Colonic mucosa (tissue), 4 donors: ENCODE results near the gene SETDB1. TPM values are rescaled to one million over a fixed set of nuclear protein-coding genes. Genes with fewer than 3 reads are reported as not detected.

Experiments
- DNase-seq: peaks from one replicate; pipeline ENCODE4 v3.0.0-alpha.2; 2020
- H3K27ac ChIP-seq: fragments of 200-600 bp; one replicate; pipeline ENCODE4 v1.8.0; 2021
- H3K27me3 ChIP-seq: fragments of 200-600 bp; one replicate; pipeline ENCODE4 v1.8.0; 2021
- H3K36me3 ChIP-seq: fragments of 200-600 bp; one replicate; pipeline ENCODE4 v1.8.0; 2021
- H3K4me1 ChIP-seq: fragments of 200-600 bp; one replicate; pipeline ENCODE4 v1.8.0; 2021; ENCODE audit warnings: mild to moderate bottlenecking
- H3K4me3 ChIP-seq: fragments of 200-600 bp; one replicate; pipeline ENCODE4 v1.8.0; 2021
- H3K9ac ChIP-seq, 2 donors: one replicate each; pipeline ENCODE4 v1.7.0; 2013; ENCODE audit warnings: control low read depth in 2 of 2, low read depth in 2 of 2, low read length in 2 of 2
- H3K9me3 ChIP-seq: fragments of 200-600 bp; one replicate; pipeline ENCODE4 v1.8.0; 2021
- intact Hi-C: fragments of 100-400 bp; cut with DNase I; formaldehyde crosslinking; loops from one replicate; pipeline ENCODE4 v1.14.1; 2022
- total RNA-seq, 2 donors: library from RNA; stranded (reverse); fragmentation: NEBNext Ultra II Directional in 1 of 2; extraction: Animal tissue kit (Norgen Biotek cat#: 25700) in 1 of 2; gene quantifications; one replicate each; pipeline ENCODE4 v1.2.1, GENCODE V29; 2021
- TF ChIP-seq, protein P1 (sequence below): fragments of 200-600 bp; IDR thresholded peaks from one replicate; pipeline ENCODE4 v1.8.0; 2022; ENCODE audit warnings: antibody characterized with exemption, mild to moderate bottlenecking
- donor health status: healthy.
- donor health status: DM: no; HTN: no; CAD: no.
- donor health status: DM: no; HTN: no; CAD: no.

SETDB1 gene
- total RNA-seq, 2 donors from 2014 or later = 28.2 to 32.8 TPM

DNA sequence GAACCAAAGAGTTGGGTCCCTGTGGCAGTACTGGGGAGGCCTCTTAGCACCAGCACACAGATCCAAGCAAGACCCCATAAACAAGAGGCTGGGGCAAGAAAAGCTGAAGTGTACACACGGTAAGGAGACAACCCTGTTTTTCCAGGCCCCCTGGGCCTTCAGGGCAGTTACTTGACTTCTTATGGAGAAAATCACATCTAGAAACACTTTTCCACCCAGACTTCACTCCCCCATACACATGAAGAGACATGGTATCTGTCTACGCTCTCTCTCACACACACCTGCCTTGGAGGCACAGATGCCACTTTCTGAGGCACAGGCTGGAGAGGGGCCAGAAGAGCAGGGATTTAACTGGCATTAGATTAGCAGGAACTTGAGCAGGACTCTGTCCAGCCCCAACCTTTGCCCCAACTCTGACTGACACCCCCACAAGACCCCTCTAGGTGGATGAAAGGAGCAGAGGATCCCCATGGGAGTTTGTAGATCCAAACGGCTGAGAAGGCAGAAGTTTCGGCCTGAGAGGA, 46.3 kb downstream of the SETDB1 start:
- no peak for DNase-seq
- no peaks in the 10 kb centered on the region for H3K9me3 ChIP-seq
- intact Hi-C loops = loop anchor here (10.0 kb wide), 1 partner anchor 48 kb away; the partner anchor contains the start of gene SETDB1
- peaks cover 4% of the 10 kb centered on the region for H3K36me3 ChIP-seq
- peak overlapping the region; percentile 36 to 84 for H3K9ac ChIP-seq
- no peaks in the 10 kb centered on the region for H3K27me3 ChIP-seq
- TF ChIP-seq, protein P1, sequence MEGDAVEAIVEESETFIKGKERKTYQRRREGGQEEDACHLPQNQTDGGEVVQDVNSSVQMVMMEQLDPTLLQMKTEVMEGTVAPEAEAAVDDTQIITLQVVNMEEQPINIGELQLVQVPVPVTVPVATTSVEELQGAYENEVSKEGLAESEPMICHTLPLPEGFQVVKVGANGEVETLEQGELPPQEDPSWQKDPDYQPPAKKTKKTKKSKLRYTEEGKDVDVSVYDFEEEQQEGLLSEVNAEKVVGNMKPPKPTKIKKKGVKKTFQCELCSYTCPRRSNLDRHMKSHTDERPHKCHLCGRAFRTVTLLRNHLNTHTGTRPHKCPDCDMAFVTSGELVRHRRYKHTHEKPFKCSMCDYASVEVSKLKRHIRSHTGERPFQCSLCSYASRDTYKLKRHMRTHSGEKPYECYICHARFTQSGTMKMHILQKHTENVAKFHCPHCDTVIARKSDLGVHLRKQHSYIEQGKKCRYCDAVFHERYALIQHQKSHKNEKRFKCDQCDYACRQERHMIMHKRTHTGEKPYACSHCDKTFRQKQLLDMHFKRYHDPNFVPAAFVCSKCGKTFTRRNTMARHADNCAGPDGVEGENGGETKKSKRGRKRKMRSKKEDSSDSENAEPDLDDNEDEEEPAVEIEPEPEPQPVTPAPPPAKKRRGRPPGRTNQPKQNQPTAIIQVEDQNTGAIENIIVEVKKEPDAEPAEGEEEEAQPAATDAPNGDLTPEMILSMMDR = no peak
- H3K27ac ChIP-seq = peak overlapping the region; percentile 79
- peaks cover 25% of the 10 kb centered on the region for H3K4me1 ChIP-seq
- H3K4me3 ChIP-seq = peak overlapping the region; percentile 83

DNA sequence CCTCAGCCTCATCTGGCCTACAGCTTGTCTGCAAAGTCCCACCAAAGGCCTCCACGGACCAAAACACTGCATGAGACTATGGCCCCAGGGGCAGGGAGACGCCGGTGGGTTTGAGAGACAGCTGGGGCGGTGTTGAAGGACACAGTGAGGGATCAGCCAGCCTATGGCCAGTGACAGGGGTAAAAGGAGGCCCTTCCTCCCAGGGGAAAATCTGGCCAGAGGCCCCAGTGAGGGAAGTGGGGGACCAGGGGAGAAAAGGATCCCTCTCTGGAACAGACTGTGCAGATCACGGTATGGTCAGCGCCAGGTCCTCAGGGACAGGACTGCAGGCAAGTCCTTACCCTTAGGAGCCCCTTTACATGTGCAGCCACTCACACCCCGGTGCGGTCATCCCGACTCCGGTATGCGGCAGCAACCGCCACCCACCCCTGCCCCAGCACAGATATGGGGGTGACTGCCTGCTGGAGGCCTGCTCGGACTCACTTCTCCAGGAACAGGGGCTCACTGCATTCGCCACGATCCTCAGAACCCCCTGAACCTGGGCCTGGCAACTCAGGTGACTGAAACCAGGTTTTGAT, 47.2 kb downstream of the SETDB1 start:
- peaks cover 28% of the 10 kb centered on the region for H3K4me1 ChIP-seq
- DNase-seq = no peak
- peak overlapping the region; percentile 84 to 95 for H3K9ac ChIP-seq
- no peaks in the 10 kb centered on the region for H3K36me3 ChIP-seq
- H3K4me3 ChIP-seq = peak overlapping the region; percentile 83
- H3K27me3 ChIP-seq = no peaks in the 10 kb centered on the region
- intact Hi-C loops = loop anchor here (10.0 kb wide), 1 partner anchor 49 kb away; the partner anchor contains the start of gene SETDB1
- H3K9me3 ChIP-seq = no peaks in the 10 kb centered on the region
- peak overlapping the region; percentile 79 for H3K27ac ChIP-seq
- TF ChIP-seq, protein P1 = no peak

DNA sequence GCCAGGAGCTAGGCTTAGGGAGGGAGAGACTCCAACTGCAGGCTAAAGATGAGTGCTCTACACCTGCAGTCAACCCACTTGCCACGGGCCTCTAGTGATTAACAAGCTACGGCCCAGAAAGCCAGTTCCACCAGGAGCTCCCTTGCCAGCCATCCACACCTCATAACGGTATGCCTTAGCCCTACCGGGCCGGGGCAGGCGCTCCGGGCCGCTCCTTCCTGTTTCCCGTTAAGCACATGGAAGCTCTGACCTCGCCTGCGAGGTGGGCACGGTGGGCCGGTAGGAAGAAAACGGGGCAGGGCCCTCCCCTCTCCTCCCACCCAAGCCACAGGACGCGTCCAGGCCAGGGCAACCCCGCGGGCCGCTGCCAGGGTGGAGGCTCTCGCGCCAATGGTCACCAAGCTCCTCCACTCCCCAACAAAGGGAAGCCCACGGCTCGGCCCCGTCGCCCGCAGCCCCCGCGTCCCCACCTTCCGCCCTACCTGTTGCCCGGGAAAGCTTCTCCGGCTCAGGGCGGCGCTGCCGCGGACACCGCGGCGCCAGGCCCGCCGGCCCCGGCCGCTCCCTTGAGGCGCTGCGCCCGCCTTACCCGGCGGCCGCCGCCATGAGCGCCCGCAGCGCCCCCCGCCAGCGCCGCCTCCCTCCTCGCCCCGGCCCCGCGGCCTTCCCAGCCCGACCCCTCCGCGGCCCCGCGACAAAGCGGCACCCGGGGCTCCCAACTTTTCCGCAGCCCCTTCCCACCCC, 47.8 kb downstream of the SETDB1 start:
- Histone ChIP-seq H3K27ac (peak overlapping the region; percentile 79), H3K36me3 (no peaks in the 10 kb centered on the region), H3K27me3 (no peaks in the 10 kb centered on the region), H3K9me3 (no peaks in the 10 kb centered on the region), H3K4me1 (peaks cover 30% of the 10 kb centered on the region), H3K9ac (peak overlapping the region; percentile 84 to 95), H3K4me3 (peak overlapping the region; percentile 83)
- TF ChIP-seq, protein P1 = no peak
- intact Hi-C loops = loop anchor here (10.0 kb wide), 1 partner anchor 49 kb away; the partner anchor contains the start of gene SETDB1
- peak; percentile 55 for DNase-seq

DNA sequence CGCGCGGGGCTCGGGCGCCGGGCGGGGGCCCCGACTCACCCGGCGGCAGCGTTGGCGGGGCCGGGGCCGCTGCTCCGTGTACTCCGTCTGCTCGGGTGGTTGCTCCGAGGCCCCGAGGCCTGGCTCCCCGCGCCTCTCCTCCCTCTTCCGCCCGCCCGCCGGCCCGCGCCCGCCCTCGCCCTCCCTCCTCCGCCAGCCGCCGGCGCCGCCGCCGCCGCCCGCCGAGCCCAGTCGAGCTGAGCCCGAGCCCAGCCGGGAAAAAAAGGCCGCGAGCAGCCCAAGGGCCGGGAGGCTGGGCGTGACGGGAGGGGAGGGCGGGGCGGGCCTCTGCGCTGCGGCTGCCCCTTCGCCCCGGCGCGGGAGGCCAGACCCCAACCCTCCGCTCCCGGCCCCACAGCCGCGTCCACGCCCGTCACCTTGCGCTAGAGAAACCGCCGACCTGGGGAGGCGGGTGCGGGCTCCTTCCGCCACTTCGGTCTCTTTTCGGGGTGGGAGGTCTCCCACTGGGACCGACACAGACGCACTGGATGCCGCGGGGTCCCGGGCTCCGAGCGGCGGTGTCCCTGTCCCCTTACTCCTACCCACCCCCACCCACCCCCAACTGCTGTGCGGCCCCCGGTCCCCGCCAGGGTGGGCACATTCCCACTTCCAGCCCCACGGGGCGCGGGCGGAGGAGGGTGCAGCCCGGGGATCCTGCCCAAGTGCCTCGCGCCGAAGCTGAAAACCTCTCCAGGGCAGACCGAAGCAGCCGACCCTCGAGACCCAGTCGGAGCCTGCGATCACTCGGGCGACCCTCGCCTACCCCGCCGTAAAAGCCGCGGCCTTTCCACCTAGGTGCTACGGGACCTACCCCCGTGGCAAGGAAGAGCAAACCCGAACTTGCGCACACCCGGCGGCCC, 48.7 kb downstream of the SETDB1 start, which contains the start of gene CERS2:
TSS of gene CERS2 (minus strand) at position 256 of the 899 bp plus-strand sequence. CDS start 5,745 bp downstream, outside the sequence.
- H3K4me1 ChIP-seq = peaks cover 32% of the 10 kb centered on the region
- TF ChIP-seq, protein P1 = no peak
- H3K4me3 ChIP-seq = peak within 1 kb of the TSS; percentile 83
- peak; percentile 79 for DNase-seq
- no peaks in the 10 kb centered on the region for H3K27me3 ChIP-seq
- peak within 1 kb of the TSS; percentile 79 for H3K27ac ChIP-seq
- H3K9me3 ChIP-seq = no peaks in the 10 kb centered on the region
- peak within 1 kb of the TSS; percentile 84 to 95 for H3K9ac ChIP-seq
- no peaks in the 10 kb centered on the region for H3K36me3 ChIP-seq
- intact Hi-C loops = loop anchor here (10.0 kb wide), 1 partner anchor 50 kb away; the partner anchor contains the start of gene SETDB1
